Fibroblast of mammary gland (primary cell): ENCODE results near the gene SYNE4.

Source experiments
- DNase-seq: peaks from one replicate; pipeline ENCODE4 v3.0.0-alpha.2; 2010; ENCODE audit warnings: low read depth
- H3K4me3 ChIP-seq: 2 replicates; pipeline ENCODE4 v1.5.1; 2011; ENCODE audit warnings: low read depth, mild to moderate bottlenecking, low read length, moderate library complexity; ENCODE audit not compliant: control insufficient read depth
- TF ChIP-seq, protein P1 (sequence below): conservative IDR thresholded peaks from 2 replicates; pipeline ENCODE4 v1.5.1; 2011; ENCODE audit warnings: low read depth, low read length, inconsistent platforms; ENCODE audit not compliant: control insufficient read depth, insufficient read depth

SYNE4 gene

DNA sequence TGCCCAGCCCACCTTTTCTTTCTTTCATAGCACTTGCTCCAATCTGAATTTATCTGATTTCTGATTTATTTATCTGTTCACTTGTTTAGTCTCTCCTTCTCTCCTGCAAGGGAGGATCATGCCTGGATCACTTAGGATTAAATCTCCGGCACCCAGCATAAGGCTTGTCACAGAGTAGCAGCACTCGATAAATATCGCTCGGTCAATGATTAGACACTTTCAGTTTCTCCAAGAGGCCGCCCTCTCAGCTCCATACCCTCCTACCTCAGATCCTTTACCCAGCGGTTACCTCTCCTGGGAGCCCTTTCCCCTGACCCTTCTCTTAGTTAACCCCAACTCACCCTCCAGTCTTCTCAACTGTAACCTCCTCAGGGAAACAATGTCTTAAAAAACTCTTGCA lies 22.7 kb upstream of the SYNE4 start:
- TF ChIP-seq, protein P1, sequence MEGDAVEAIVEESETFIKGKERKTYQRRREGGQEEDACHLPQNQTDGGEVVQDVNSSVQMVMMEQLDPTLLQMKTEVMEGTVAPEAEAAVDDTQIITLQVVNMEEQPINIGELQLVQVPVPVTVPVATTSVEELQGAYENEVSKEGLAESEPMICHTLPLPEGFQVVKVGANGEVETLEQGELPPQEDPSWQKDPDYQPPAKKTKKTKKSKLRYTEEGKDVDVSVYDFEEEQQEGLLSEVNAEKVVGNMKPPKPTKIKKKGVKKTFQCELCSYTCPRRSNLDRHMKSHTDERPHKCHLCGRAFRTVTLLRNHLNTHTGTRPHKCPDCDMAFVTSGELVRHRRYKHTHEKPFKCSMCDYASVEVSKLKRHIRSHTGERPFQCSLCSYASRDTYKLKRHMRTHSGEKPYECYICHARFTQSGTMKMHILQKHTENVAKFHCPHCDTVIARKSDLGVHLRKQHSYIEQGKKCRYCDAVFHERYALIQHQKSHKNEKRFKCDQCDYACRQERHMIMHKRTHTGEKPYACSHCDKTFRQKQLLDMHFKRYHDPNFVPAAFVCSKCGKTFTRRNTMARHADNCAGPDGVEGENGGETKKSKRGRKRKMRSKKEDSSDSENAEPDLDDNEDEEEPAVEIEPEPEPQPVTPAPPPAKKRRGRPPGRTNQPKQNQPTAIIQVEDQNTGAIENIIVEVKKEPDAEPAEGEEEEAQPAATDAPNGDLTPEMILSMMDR = no peak
- no peak for DNase-seq
- H3K4me3 ChIP-seq = no peak overlapping the region

DNA sequence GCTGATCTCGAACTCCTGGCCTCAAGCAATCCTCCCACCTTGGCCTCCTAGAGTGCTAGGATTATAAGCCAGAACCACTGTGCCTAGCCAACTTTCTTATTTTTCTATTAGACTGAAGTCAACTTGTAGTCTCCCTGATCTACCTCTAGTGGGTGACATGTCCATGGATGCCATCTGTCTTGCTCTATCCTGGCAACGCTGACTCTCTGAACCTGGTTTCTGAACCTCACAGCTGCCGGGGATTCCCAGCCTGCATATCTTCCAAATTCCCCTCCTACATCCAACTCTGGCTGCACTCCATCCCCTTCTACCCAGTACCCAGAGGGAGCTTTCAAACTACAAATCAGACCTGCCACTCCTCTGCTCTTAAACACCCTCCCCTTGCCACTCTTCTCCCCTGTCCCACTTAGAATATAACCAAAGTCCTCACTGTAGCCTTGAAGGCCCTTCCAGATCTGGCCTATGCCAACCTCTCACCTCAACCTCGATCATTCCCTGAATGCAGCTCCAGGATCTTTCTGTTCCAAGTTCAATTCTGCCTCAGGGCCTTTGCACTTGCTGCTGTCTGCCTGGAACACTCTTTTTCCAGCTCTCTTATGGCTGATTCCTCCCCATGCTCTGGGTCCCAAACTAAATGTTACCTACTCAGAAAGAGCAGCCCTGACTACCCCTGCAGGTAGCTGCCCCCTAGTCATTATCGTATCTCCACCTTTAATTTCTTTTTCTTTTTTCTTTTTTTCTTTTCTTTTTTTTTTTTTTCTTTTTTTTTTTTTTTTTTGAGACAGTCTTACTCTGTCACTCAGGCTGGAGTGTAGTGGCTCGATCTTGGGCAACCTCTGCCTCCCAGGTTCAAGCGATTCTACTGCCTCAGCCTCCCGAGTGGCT lies 21.9 kb upstream of the SYNE4 start:
- no peak overlapping the region for H3K4me3 ChIP-seq
- TF ChIP-seq, protein P1 = peak; percentile 25
- DNase-seq = peak; percentile 45

DNA sequence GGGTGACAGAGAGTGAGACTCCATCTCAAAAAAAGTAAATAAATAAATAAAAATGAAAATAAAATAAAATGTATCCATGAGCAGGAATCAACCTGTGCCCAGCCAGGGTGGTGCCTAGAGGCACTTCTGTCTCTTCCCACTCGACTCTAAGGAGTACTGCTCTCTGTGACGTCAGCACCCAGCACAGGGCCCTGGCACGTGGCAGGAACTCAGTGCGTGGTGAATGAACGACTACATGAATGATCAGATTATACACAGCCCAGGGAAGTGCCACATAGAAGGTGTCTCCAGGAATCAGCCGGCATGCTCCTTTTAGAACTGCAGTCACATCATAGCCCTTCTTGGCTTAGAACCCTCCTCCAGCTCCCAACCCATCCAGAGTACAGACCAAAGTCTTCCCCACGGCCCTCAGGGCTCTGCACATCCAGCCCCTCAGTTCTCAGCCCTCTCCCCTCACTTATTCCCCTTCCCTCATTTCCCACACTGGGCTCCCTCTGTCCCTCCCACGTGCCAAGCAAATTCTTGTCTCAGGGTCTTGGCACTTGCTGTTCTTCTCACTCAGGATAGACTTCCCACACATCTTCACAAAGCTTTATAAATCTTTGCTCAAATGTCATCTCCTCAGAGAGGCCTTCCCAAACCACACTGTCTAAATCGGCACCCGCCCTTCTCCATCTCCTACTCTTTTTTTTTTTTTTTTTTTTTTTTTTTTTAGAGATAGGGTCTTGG lies 19.9 kb upstream of the SYNE4 start:
- no peak overlapping the region for H3K4me3 ChIP-seq
- TF ChIP-seq, protein P1 = no peak
- DNase-seq = no peak

DNA sequence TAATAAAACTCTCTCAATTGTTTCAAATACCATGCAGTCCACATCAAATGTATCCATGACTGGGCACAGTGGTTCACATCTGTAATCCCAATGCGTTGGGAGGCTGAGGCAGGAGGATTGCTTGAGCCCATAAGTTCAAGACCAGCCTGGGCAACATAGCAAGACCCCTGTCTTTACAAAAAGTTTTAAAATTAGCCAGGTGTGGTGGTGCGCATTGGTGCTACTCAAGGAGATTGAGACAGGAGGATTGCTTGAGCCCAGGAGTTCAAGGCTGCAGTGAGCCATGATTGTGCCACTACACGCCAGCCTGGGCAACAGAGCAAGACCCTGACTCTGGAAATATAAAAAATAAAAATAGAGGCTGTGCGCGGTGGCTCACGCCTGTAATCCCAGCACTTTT lies 19.1 kb upstream of the SYNE4 start:
- TF ChIP-seq, protein P1 = no peak
- no peak overlapping the region for H3K4me3 ChIP-seq

DNA sequence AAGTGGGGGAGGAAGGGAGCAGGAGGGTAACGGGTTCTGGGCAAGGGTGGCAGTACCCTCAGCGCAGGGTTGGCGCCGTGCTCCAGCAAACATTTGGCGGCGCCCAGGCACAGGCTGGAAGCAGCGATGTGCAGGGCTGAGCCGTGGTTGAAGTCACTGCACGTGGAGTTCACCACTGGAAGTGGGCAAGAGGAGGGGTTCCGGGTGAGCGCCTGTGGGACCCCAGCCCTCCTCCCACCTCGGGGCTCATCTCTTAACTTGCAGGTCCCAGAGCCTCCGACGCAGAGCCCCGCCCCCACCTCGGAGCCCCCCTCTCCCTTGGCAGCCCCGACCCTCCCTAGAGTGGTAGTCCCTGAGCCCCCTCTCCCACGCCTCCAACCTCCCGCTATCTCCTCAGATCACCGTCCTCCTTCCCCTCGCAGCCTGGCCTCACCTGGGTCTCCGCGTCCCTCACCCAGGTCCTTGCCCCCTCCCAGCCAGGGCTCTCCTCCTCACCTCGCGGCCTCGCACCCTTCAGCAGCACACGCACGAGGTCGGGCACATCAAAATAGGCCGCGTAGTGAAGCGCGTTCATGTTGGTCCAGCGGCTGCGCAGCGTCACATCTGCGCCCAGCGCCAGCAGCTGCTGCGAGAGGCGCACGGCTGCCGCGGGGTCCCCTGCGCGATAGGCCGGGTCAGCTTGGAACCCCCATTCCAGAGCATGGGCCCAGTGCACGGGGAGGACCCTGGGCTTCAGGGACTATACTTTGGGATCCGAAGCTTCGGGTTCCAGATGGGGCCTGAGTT lies 17.7 kb upstream of the SYNE4 start:
- TF ChIP-seq, protein P1 = no peak
- H3K4me3 ChIP-seq = no peak overlapping the region
- DNase-seq = no peak

More for the DNA sequence above, 19.1 kb upstream of the SYNE4 start:
- no peak for DNase-seq

DNA sequence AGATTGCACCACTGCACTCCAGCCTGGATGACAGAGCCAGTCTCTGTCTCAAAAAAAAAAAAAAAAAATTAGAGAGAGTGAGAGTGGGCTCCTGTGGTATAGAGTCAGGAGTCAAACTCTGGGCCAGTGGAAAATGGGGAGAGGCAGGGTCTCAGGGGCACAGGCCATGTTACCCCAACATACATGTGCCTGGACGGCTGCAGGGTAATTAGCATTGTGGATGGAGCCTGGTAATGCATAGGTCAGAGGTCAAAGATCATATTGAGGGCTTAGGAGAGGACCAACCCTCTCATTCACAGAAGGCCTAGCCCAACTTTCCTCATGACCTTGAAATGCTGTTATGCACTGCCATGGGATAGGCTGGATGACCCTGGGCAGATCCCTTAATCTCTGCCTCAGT lies 16.9 kb upstream of the SYNE4 start:
- no peak overlapping the region for H3K4me3 ChIP-seq
- TF ChIP-seq, protein P1 = no peak
- no peak for DNase-seq
